H1 (cell line): Measurements from ENCODE around the gene CHCHD3. TPM values are rescaled to one million over a fixed set of nuclear protein-coding genes. Genes with fewer than 3 reads are reported as not detected.

Experiments
- CBX8 ChIP-seq: fragments of 300-800, 300-1000 bp; sonication (generic); IDR thresholded peaks from 2 replicates; pipeline ENCODE4 v1.7.1; 2016; ENCODE audit warnings: low read depth, low read length, borderline replicate concordance
- RAD21 ChIP-seq, 2 experiments: IDR thresholded peaks in 1 of 2; conservative IDR thresholded peaks in 1 of 2; 2 replicates each; pipeline ENCODE4 v1.6.1; 2011; ENCODE audit warnings: low read depth in 2 of 2, low read length in 2 of 2, improper control_type of control experiment in 1 of 2, inconsistent platforms in 1 of 2, mild to moderate bottlenecking in 1 of 2, moderate library complexity in 1 of 2
- RXRA ChIP-seq: IDR thresholded peaks from 2 replicates; pipeline ENCODE4 v1.6.1; 2011; ENCODE audit warnings: low read depth, mild to moderate bottlenecking, low read length, moderate library complexity; ENCODE audit not compliant: insufficient read depth
- SP2 ChIP-seq: IDR thresholded peaks from 2 replicates; pipeline ENCODE4 v1.6.1; 2012; ENCODE audit warnings: mild to moderate bottlenecking, low read length, inconsistent platforms
- TEAD4 ChIP-seq: IDR thresholded peaks from 2 replicates; pipeline ENCODE4 v1.6.1; 2012; ENCODE audit warnings: low read depth, low read length, inconsistent platforms, mixed read lengths
- USF2 ChIP-seq: IDR thresholded peaks from 2 replicates; pipeline ENCODE4 v1.6.1; 2011; ENCODE audit warnings: low read length, improper control_type of control experiment
- polyA plus RNA-seq, 7 experiments: library from polyadenylated mRNA; depleted of rRNA in 3 of 7; stranded (reverse) in 5 of 7; unstranded in 2 of 7; fragments of >200 nt in 5 of 7; fragments of 200-250 nt in 2 of 7; gene quantifications; 1 replicate in 5 of 7; 2 replicates in 1 of 7; 4 replicates in 1 of 7; pipeline versions ENCODE4 v1.2.1 to v1.2.3, GENCODE V29; 2011 to 2013; ENCODE audit warnings: missing spikeins in 2 of 7, mixed read lengths in 2 of 7
- total RNA-seq: library from RNA; stranded (reverse); fragmentation: NEBNext Ultra II Directional; extraction: Animal tissue kit (Norgen Biotek cat#: 25700); gene quantifications from 2 replicates; pipeline ENCODE4 v1.2.1, GENCODE V29; 2021

The CHCHD3 gene
- total and polyA plus RNA-seq, 2 of the 8 experiments (the other 6 are each of a cell fraction or from before 2014, with no cell fraction given) = 42.9 to 137 TPM

- TF ChIP-seq CBX8 (no peak), RXRA (no peak), RAD21 (IDR thresholded peaks at IDR 0.05 in 1 of 2, conservative IDR thresholded peaks at IDR 0.05 in 1 of 2; ENCODE audit: low read depth in 2 of 2, low read length in 2 of 2) (no peak), USF2 (no peak), TEAD4 (no peak), SP2 (no peak)
These were observed 199.0 kb downstream of the CHCHD3 start (continued) for GRCh38 chr7:132882714-132883428.
